CD14-positive monocyte (primary cell): ENCODE measurements around the gene CDS2. TPM values are rescaled to one million over a fixed set of nuclear protein-coding genes. Genes with fewer than 3 reads are reported as not detected.

ENCODE experiments used
- DNase-seq, 3 donors: peaks; one replicate each; pipeline ENCODE4 v3.0.0-alpha.2; 2011 to 2022
- H2AFZ ChIP-seq: 2 replicates; pipeline ENCODE4 v1.6.0; 2012; ENCODE audit warnings: mild to moderate bottlenecking, low read depth, low read length, inconsistent platforms; ENCODE audit not compliant: insufficient read depth, poor library complexity, severe bottlenecking
- H3K27ac ChIP-seq, 2 donors: 1 replicate in 1 of 2; 2 replicates in 1 of 2; pipeline ENCODE4 v1.5.1; 2012 to 2013; ENCODE audit warnings: low read length in 2 of 2, control low read depth in 1 of 2, inconsistent platforms in 1 of 2, low read depth in 1 of 2, mild to moderate bottlenecking in 1 of 2
- H3K27me3 ChIP-seq, 2 donors: one replicate each; pipeline versions ENCODE4 v1.6.0 to v1.6.1; 2011 to 2013; ENCODE audit warnings: low read length in 2 of 2; ENCODE audit not compliant: control insufficient read depth in 2 of 2, insufficient read depth in 2 of 2
- H3K36me3 ChIP-seq, 2 donors: replicated peaks in 1 of 2; 1 replicate in 1 of 2; 2 replicates in 1 of 2; pipeline versions ENCODE4 v1.5.1 to v1.6.1; 2012 to 2013; ENCODE audit warnings: low read length in 2 of 2, control low read depth in 1 of 2, inconsistent platforms in 1 of 2, mild to moderate bottlenecking in 1 of 2; ENCODE audit not compliant: insufficient read depth in 2 of 2, control insufficient read depth in 1 of 2
- H3K4me1 ChIP-seq, 2 donors: 1 replicate in 1 of 2; 2 replicates in 1 of 2; pipeline versions ENCODE4 v1.5.1 to v1.6.1; 2012 to 2013; ENCODE audit warnings: low read length in 2 of 2, control low read depth in 1 of 2, inconsistent platforms in 1 of 2, mild to moderate bottlenecking in 1 of 2, moderate library complexity in 1 of 2; ENCODE audit not compliant: insufficient read depth in 2 of 2, control insufficient read depth in 1 of 2
- H3K4me2 ChIP-seq: replicated peaks from 2 replicates; pipeline ENCODE3; 2012; ENCODE audit warnings: low read length, moderate library complexity, mild to moderate bottlenecking; ENCODE audit not compliant: poor library complexity, severe bottlenecking; ENCODE audit errors: extremely low read depth
- H3K4me3 ChIP-seq, 3 experiments: fragments of 200-600 bp in 1 of 3; sonication (generic) in 1 of 3; replicated peaks in 1 of 3; 1 replicate in 2 of 3; 2 replicates in 1 of 3; pipeline ENCODE4 v1.5.1; 2011 to 2013; ENCODE audit warnings: low read length in 3 of 3, mild to moderate bottlenecking in 3 of 3, control low read depth in 2 of 3, low read depth in 2 of 3, inconsistent platforms in 1 of 3, moderate library complexity in 1 of 3
- H3K79me2 ChIP-seq: 2 replicates; pipeline ENCODE4 v1.6.0; 2012; ENCODE audit warnings: mild to moderate bottlenecking, control low read depth, inconsistent platforms, low read length, moderate library complexity; ENCODE audit not compliant: insufficient read depth
- H3K9ac ChIP-seq: 2 replicates; pipeline ENCODE4 v1.6.0; 2017; ENCODE audit warnings: low read length, mild to moderate bottlenecking; ENCODE audit not compliant: insufficient read depth, poor library complexity, severe bottlenecking
- H3K9me3 ChIP-seq, 2 donors: replicated peaks in 1 of 2; 1 replicate in 1 of 2; 2 replicates in 1 of 2; pipeline versions ENCODE4 v1.5.1 to v1.6.1; 2012 to 2013; ENCODE audit warnings: low read length in 2 of 2, control low read depth in 1 of 2; ENCODE audit not compliant: control insufficient read depth in 1 of 2, insufficient read depth in 1 of 2
- H4K20me1 ChIP-seq: 2 replicates; pipeline ENCODE4 v1.6.0; 2012; ENCODE audit warnings: mild to moderate bottlenecking, low read length, control low read depth, moderate library complexity; ENCODE audit not compliant: insufficient read depth
- H3K27ac Mint-ChIP-seq, 7 donors: one replicate each; pipeline ENCODE4 v1.8.0; 2020; ENCODE audit warnings: mild to moderate bottlenecking in 7 of 7, mixed read lengths in 7 of 7, moderate library complexity in 6 of 7, inconsistent platforms in 2 of 7
- H3K27me3 Mint-ChIP-seq, 3 donors: one replicate each; pipeline ENCODE4 v1.8.0; 2021 to 2022; ENCODE audit warnings: low read depth in 3 of 3, mild to moderate bottlenecking in 3 of 3, mixed read lengths in 3 of 3, moderate library complexity in 3 of 3, inconsistent platforms in 1 of 3
- H3K36me3 Mint-ChIP-seq, 2 donors: one replicate each; pipeline ENCODE4 v1.8.0; 2020; ENCODE audit warnings: mixed read lengths in 2 of 2, inconsistent platforms in 1 of 2, mild to moderate bottlenecking in 1 of 2
- H3K4me1 Mint-ChIP-seq: one replicate; pipeline ENCODE4 v1.8.0; 2020; ENCODE audit warnings: mild to moderate bottlenecking, mixed read lengths
- H3K4me3 Mint-ChIP-seq, 2 donors: one replicate each; pipeline ENCODE4 v1.8.0; 2020; ENCODE audit warnings: mild to moderate bottlenecking in 2 of 2, mixed read lengths in 2 of 2, moderate library complexity in 1 of 2
- H3K9me3 Mint-ChIP-seq, 7 donors: one replicate each; pipeline ENCODE4 v1.8.0; 2020 to 2022; ENCODE audit warnings: mixed read lengths in 7 of 7, mild to moderate bottlenecking in 6 of 7, moderate library complexity in 6 of 7, inconsistent platforms in 2 of 7
- CTCF ChIP-seq: fragments of 200-600 bp; IDR thresholded peaks from one replicate; pipeline ENCODE4 v1.8.0; 2022; ENCODE audit warnings: antibody characterized with exemption, mild to moderate bottlenecking
- WGBS: methylation state at CpG from one replicate; pipeline ENCODE4 v1.1.5; 2013; ENCODE audit warnings: missing lambda C conversion rate; ENCODE audit not compliant: insufficient coverage; 5-methylcytosine and 5-hydroxymethylcytosine counted together
- intact Hi-C, 2 donors: fragments of 100-400 bp; cut with micrococcal nuclease; formaldehyde crosslinking; loops; one replicate each; pipeline versions ENCODE4 v1.15.0 to v1.15.1; 2023
- polyA plus RNA-seq, 3 donors: library from polyadenylated mRNA; depleted of rRNA in 1 of 3; unstranded in 2 of 3; stranded (reverse) in 1 of 3; fragments of 300-500 nt in 2 of 3; fragments of >200 nt in 1 of 3; fragmentation: Illumina TruSeq in 2 of 3; gene quantifications; 1 replicate in 2 of 3; 2 replicates in 1 of 3; pipeline ENCODE4 v1.2.3, GENCODE V29; 2012 to 2021

The CDS2 gene
- polyA plus RNA-seq, 3 donors: 28.6 to 62.6 (median 54.4) TPM

DNA sequence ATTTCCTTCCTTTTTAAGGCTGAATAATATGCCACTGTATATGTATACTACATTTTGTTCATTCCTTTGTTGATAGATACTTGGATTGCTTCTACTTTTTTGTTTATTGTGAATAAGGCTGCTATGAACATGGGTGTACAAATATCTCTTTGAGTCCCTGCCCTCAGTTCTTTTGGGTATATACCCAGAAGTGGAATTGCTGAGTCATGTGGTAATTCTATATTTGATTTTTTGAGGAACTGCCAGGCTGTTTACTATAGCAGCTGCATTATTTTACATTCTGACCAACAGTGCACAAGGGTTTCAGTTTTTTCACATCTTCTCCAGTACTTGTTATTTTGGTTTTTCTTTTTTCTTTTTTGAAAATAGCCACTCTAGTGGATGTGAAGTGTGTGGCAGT, 34.1 kb downstream of the CDS2 start:
- peaks cover 96% of the 10 kb centered on the region for H3K79me2 ChIP-seq
- Mint-ChIP-seq H3K36me3 (peaks cover 3 to 11% of the 10 kb centered on the region in 2 donors), H3K4me1 (peaks cover 48% of the 10 kb centered on the region), H3K4me3 (no peak overlapping the region), H3K9me3 (peaks cover 0 to 2% (median 0%) of the 10 kb centered on the region in 7 donors), H3K27me3 (peaks cover 0 to 2% (median 0%) of the 10 kb centered on the region in 3 donors), H3K27ac (peak overlapping the region in 6 of 7 donors; percentile 11 to 89 (median 72))
- H3K9me3 ChIP-seq: no peaks in the 10 kb centered on the region
- H3K4me2 ChIP-seq: peak overlapping the region; percentile 60
- intact Hi-C loops: no loop called here
- H3K4me3 ChIP-seq: peak overlapping the region in 2 of 3 experiments; percentile 20 to 61
- H4K20me1 ChIP-seq: peaks cover 44% of the 10 kb centered on the region
- H3K27ac ChIP-seq: peak overlapping the region in 1 of 2 donors; percentile 82
- peaks cover 22 to 39% of the 10 kb centered on the region in 2 donors for H3K4me1 ChIP-seq
- H3K36me3 ChIP-seq: no peaks in the 10 kb centered on the region
- no peak overlapping the region for H3K9ac ChIP-seq
- no peak for TF ChIP-seq CTCF
- H3K27me3 ChIP-seq: no peaks in the 10 kb centered on the region
- peak; percentile 34 to 60 (median 54) for DNase-seq
- H2AFZ ChIP-seq: no peak overlapping the region

GRCh38 chr20:5161536-5162164, 34.8 kb downstream of the CDS2 start:
- no peak for DNase-seq
- peak overlapping the region in 1 of 2 donors; percentile 82 for H3K27ac ChIP-seq
- H3K27me3 ChIP-seq: no peaks in the 10 kb centered on the region
- TF ChIP-seq CTCF: no peak
- peaks cover 48% of the 10 kb centered on the region for H3K4me1 Mint-ChIP-seq
- no peak overlapping the region for H3K4me3 Mint-ChIP-seq
- H3K9me3 Mint-ChIP-seq: peaks cover 0 to 4% (median 0%) of the 10 kb centered on the region in 7 donors
- peaks cover 96% of the 10 kb centered on the region for H3K79me2 ChIP-seq
- H3K4me3 ChIP-seq: peak overlapping the region in 1 of 3 experiments; percentile 61
- no peaks in the 10 kb centered on the region for H3K36me3 ChIP-seq
- intact Hi-C loops: no loop called here
- no peaks in the 10 kb centered on the region for H3K9me3 ChIP-seq
- peaks cover 0 to 2% (median 0%) of the 10 kb centered on the region in 3 donors for H3K27me3 Mint-ChIP-seq
- H3K36me3 Mint-ChIP-seq: peaks cover 3 to 11% of the 10 kb centered on the region in 2 donors
- H3K27ac Mint-ChIP-seq: peak overlapping the region in 4 of 7 donors; percentile 18 to 76 (median 71)
- no peak overlapping the region for H3K9ac ChIP-seq
- WGBS: 100% methylated on average over 3 of the region's 6 CpGs
- H3K4me2 ChIP-seq: peak overlapping the region; percentile 60
- peaks cover 22 to 38% of the 10 kb centered on the region in 2 donors for H3K4me1 ChIP-seq
- H4K20me1 ChIP-seq: peaks cover 43% of the 10 kb centered on the region
- no peak overlapping the region for H2AFZ ChIP-seq
